ENCODE data around the gene ATP2B3. TPM values are rescaled to one million over a fixed set of nuclear protein-coding genes. Genes with fewer than 3 reads are reported as not detected.

The ATP2B3 gene
- total and polyA plus RNA-seq, 2 donors (not counting 3 experiments of a cell fraction or from before 2014, with no cell fraction given), result 0.01 to 0.07 TPM

GRCh38 chrX:153624196-153625091 is 107.0 kb downstream of the ATP2B3 start:
- intact Hi-C loops (cut with micrococcal nuclease) (no loop called here), dilution Hi-C loops (cut with MboI; ENCODE audit: extremely low pct_ligation_motif_present, low sequenced_read_pairs) (no loop called here)
- Histone ChIP-seq H3K27me3 (ENCODE audit: control insufficient read depth in 2 of 2, insufficient read depth in 2 of 2, low read length in 2 of 2) (no peaks in the 10 kb centered on the region), H3K36me3 (ENCODE audit: control insufficient read depth in 2 of 2, extremely low read depth in 1 of 2, insufficient read depth in 2 of 2, low read length in 2 of 2) (no peaks in the 10 kb centered on the region), H3K4me1 (ENCODE audit: control insufficient read depth, extremely low read depth, insufficient read depth, low read length) (no peaks in the 10 kb centered on the region), H3K27ac (ENCODE audit: insufficient read depth, low read depth, low read length) (no peak overlapping the region), H3K9ac (replicated peaks; ENCODE audit: extremely low read depth, insufficient read depth, low read length) (no peak overlapping the region), H4K20me1 (replicated peaks; ENCODE audit: control insufficient read depth, extremely low read depth, insufficient read depth, low read length) (no peaks in the 10 kb centered on the region), H3K4me3 (replicated peaks in 1 of 3; ENCODE audit: insufficient read depth in 1 of 3, low read depth in 1 of 3, low read length in 3 of 3) (no peak overlapping the region), H2AFZ (ENCODE audit: low read depth, low read length) (no peak overlapping the region), H3K4me2 (ENCODE audit: insufficient read depth, low read length) (no peak overlapping the region), H3K9me1 (replicated peaks; ENCODE audit: control insufficient read depth, extremely low read depth, insufficient read depth, low read length) (no peaks in the 10 kb centered on the region), H3K9me3 (replicated peaks; ENCODE audit: control insufficient read depth, insufficient read depth, low read length) (no peaks in the 10 kb centered on the region), H3K79me2 (ENCODE audit: control insufficient read depth, insufficient read depth, low read length) (no peaks in the 10 kb centered on the region)
- no TSS peak for BruUV-seq (replicated peaks)
- FAIRE-seq (no peak), DNase-seq (ENCODE audit: low read depth, low spot score) (no peak)
- POLR2A ChIA-PET, result no interaction called here
- TF ChIP-seq FOS (IDR thresholded peaks at IDR 0.05; ENCODE audit: borderline replicate concordance, insufficient read depth, low read length) (no peak), POLR2AphosphoS5 (IDR thresholded peaks at IDR 0.05; ENCODE audit: insufficient read depth, low read depth, low read length) (no peak), GATA2 (IDR thresholded peaks at IDR 0.05; ENCODE audit: insufficient read depth, insufficient read length, low read depth, low read length) (no peak), MAX (IDR thresholded peaks at IDR 0.05; ENCODE audit: insufficient read depth, insufficient read length) (no peak), CTCF (IDR thresholded peaks at IDR 0.05; ENCODE audit: extremely low read depth in 1 of 2, insufficient read depth in 1 of 2, low read depth in 1 of 2, low read length in 2 of 2) (no peak), MYC (IDR thresholded peaks at IDR 0.05; ENCODE audit: low read depth, low read length) (no peak)
- CTCF ChIA-PET, result interaction anchor here (1.2 kb wide), 1 partner anchor 46 kb away, joined by 3 read pairs; no protein-coding TSS in a partner anchor
